PC-9 (cell line): ENCODE measurements around the gene FAM53A. TPM values are rescaled to one million over a fixed set of nuclear protein-coding genes. Genes with fewer than 3 reads are reported as not detected.

Experiments used
- BruUV-seq: library from RNA; stranded (reverse); fragments of 400-500 nt; replicated peaks from 2 replicates; lab custom pipeline; 2021; lab: Mats Ljungman, UMichigan
- CTCF ChIA-PET: fragments of 300-600 bp; sonication (Branson Sonifier 250); formaldehyde crosslinking; loops from one replicate; lab custom pipeline; 2022; ENCODE audit warnings: antibody characterized with exemption; lab: Charles Lee
- POLR2A ChIA-PET: fragments of 300-600 bp; sonication (Branson Sonifier 250); formaldehyde crosslinking; loops from one replicate; lab custom pipeline; 2022; ENCODE audit warnings: antibody characterized with exemption; ENCODE audit not compliant: unreplicated experiment; lab: Charles Lee
- DNase-seq, 2 experiments: peaks; one replicate each; pipeline versions ENCODE4 v3.0.0 to v3.0.0-alpha.2; 2015 to 2022; ENCODE audit warnings: mixed read lengths in 1 of 2
- H2AFZ ChIP-seq: fragments of 200-600 bp; sonication (generic); 2 replicates; pipeline ENCODE4 v1.8.1; 2017; ENCODE audit warnings: antibody characterized with exemption
- H3F3A ChIP-seq: fragments of 200-600 bp; sonication (generic); 2 replicates; pipeline ENCODE4 v1.8.1; 2017; ENCODE audit warnings: antibody characterized with exemption, mild to moderate bottlenecking, low read depth; ENCODE audit not compliant: insufficient read depth
- H3K27ac ChIP-seq: fragments of 200-600 bp; sonication (generic); 2 replicates; pipeline ENCODE4 v1.6.1; 2016; ENCODE audit warnings: mixed run types
- H3K27me3 ChIP-seq: fragments of 200-600 bp; sonication (generic); 2 replicates; pipeline ENCODE4 v1.6.1; 2016; ENCODE audit warnings: low read depth, mixed run types; ENCODE audit not compliant: insufficient read depth
- H3K36me3 ChIP-seq: fragments of 200-600 bp; sonication (generic); 2 replicates; pipeline ENCODE4 v1.6.1; 2016; ENCODE audit warnings: low read depth, mixed run types
- H3K4me1 ChIP-seq: fragments of 200-600 bp; sonication (generic); replicated peaks from 2 replicates; pipeline ENCODE4 v1.6.1; 2016; ENCODE audit warnings: mixed run types; ENCODE audit not compliant: insufficient read depth
- H3K4me2 ChIP-seq: fragments of 200-600 bp; sonication (generic); 2 replicates; pipeline ENCODE4 v1.6.1; 2017; ENCODE audit warnings: mixed run types
- H3K4me3 ChIP-seq: fragments of 200-600 bp; sonication (generic); 2 replicates; pipeline ENCODE4 v1.6.1; 2016; ENCODE audit warnings: mixed run types
- H3K79me2 ChIP-seq: fragments of 200-600 bp; sonication (generic); 2 replicates; pipeline ENCODE4 v1.6.1; 2017; ENCODE audit warnings: low read depth, mixed run types
- H3K9me2 ChIP-seq: fragments of 200-600 bp; sonication (generic); 2 replicates; pipeline ENCODE4 v1.8.1; 2017; ENCODE audit warnings: mild to moderate bottlenecking; ENCODE audit not compliant: insufficient read depth
- H3K9me3 ChIP-seq: fragments of 200-600 bp; sonication (generic); 2 replicates; pipeline ENCODE4 v1.8.1; 2016; ENCODE audit warnings: low read depth; ENCODE audit not compliant: insufficient read depth
- H4K20me1 ChIP-seq: fragments of 200-600 bp; sonication (generic); 2 replicates; pipeline ENCODE4 v1.8.1; 2017; ENCODE audit not compliant: insufficient read depth
- EZH2 ChIP-seq: fragments of 200-600 bp; sonication (generic); IDR thresholded peaks from 2 replicates; pipeline ENCODE4 v1.8.0; 2017; ENCODE audit warnings: antibody characterized with exemption, low read depth
- intact Hi-C: fragments of 100-400 bp; cut with micrococcal nuclease; formaldehyde crosslinking; loops from one replicate; pipeline ENCODE4 v1.10.0; 2022; ENCODE audit not compliant: unreplicated experiment
- total RNA-seq: library from RNA; stranded (reverse); gene quantifications from 2 replicates; pipeline ENCODE4 v1.2.3, GENCODE V29; 2021
- TF ChIP-seq, protein P1 (sequence below): fragments of 200-600 bp; sonication (generic); conservative IDR thresholded peaks from 2 replicates; pipeline ENCODE4 v1.6.1; 2017; ENCODE audit warnings: mixed run types, antibody characterized with exemption, mild to moderate bottlenecking, moderate library complexity

The FAM53A gene
- total RNA-seq, 1 experiment from 2014 or later, result 4.0 TPM

DNA sequence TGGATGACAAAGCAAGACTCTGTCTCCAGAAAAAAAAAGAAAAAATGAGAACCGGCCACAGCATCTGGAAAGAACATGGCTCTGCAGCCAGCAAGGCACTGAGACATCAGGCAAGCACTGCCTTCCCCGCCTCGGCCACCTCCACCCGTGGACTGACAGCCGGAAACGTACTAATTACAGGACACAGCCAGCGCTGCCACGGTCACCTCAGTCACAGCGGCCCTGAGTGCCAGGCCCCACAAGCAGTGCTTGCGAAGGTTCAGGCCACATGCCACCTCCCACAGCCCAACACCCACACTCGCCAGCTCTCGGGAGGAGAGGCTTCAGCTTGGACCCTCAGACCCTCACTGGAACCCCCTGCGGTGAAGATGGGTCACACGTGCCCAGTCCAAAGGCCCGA is 16.8 kb downstream of the FAM53A start:
- H4K20me1 ChIP-seq, result no peaks in the 10 kb centered on the region
- H3K27me3 ChIP-seq, result no peaks in the 10 kb centered on the region
- H3K9me3 ChIP-seq, result no peaks in the 10 kb centered on the region
- intact Hi-C loops, result no loop called here
- no peak overlapping the region for H3K4me2 ChIP-seq
- no TSS peak for BruUV-seq
- DNase-seq, result no peak
- no peaks in the 10 kb centered on the region for H3F3A ChIP-seq
- no peaks in the 10 kb centered on the region for H3K4me1 ChIP-seq
- no peak overlapping the region for H2AFZ ChIP-seq
- H3K27ac ChIP-seq, result no peak overlapping the region
- no peaks in the 10 kb centered on the region for H3K79me2 ChIP-seq
- CTCF ChIA-PET, result no interaction called here
- no peaks in the 10 kb centered on the region for H3K36me3 ChIP-seq
- POLR2A ChIA-PET, result no interaction called here
- TF ChIP-seq, protein P1, sequence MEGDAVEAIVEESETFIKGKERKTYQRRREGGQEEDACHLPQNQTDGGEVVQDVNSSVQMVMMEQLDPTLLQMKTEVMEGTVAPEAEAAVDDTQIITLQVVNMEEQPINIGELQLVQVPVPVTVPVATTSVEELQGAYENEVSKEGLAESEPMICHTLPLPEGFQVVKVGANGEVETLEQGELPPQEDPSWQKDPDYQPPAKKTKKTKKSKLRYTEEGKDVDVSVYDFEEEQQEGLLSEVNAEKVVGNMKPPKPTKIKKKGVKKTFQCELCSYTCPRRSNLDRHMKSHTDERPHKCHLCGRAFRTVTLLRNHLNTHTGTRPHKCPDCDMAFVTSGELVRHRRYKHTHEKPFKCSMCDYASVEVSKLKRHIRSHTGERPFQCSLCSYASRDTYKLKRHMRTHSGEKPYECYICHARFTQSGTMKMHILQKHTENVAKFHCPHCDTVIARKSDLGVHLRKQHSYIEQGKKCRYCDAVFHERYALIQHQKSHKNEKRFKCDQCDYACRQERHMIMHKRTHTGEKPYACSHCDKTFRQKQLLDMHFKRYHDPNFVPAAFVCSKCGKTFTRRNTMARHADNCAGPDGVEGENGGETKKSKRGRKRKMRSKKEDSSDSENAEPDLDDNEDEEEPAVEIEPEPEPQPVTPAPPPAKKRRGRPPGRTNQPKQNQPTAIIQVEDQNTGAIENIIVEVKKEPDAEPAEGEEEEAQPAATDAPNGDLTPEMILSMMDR, result no peak
- no peaks in the 10 kb centered on the region for H3K9me2 ChIP-seq
- no peak overlapping the region for H3K4me3 ChIP-seq

DNA sequence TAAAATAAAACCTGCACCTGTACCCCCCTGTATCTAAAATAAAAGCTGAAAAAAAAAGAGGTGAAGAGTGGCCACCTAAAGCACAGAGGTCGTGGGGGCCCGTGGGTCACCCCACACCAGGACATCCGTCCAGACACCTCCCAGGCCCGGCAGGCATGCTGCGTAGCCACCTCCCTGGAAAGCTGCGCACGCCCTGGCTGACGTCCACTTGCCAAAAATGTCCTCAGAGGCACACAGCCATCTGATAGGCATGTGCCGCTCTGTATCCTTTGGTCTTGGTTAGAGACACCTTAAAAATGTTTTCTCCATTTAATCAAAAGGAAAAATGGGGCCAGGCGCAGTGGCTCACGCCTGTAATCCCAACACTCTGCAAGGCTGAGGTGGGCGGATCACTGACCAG is 17.7 kb downstream of the FAM53A start:
- POLR2A ChIA-PET, result no interaction called here
- Histone ChIP-seq H3K36me3 (no peaks in the 10 kb centered on the region), H3K9me2 (no peaks in the 10 kb centered on the region), H4K20me1 (no peaks in the 10 kb centered on the region), H3K4me3 (no peak overlapping the region), H2AFZ (no peak overlapping the region), H3K9me3 (no peaks in the 10 kb centered on the region), H3K27me3 (no peaks in the 10 kb centered on the region), H3K4me2 (no peak overlapping the region), H3K4me1 (no peaks in the 10 kb centered on the region), H3F3A (no peaks in the 10 kb centered on the region), H3K79me2 (no peaks in the 10 kb centered on the region), H3K27ac (no peak overlapping the region)
- DNase-seq, result no peak
- no TSS peak for BruUV-seq
- CTCF ChIA-PET, result no interaction called here
- intact Hi-C loops, result no loop called here
- no peak for TF ChIP-seq EZH2
- TF ChIP-seq, protein P1, result no peak

DNA sequence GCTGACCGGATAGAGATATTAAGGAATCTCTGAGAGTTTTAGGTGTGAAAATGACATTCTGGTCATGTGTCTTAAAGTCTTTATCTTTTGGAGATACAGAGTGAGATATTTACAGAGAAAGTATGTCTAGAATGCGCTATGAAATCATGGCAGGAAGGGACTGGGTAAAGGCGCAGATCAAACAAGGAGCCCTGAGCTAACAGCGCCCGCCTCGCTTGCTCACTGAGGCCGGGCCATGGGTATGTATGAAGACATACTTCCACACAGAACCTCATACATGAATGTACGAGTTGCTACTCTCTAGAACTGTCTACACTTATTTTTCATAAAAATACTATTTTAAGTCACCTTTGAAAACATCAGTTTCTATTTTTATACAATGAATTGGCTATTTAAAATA is 20.0 kb downstream of the FAM53A start:
- H2AFZ ChIP-seq, result no peak overlapping the region
- H3K27ac ChIP-seq, result no peak overlapping the region
- H3K79me2 ChIP-seq, result no peaks in the 10 kb centered on the region
- no peaks in the 10 kb centered on the region for H3K9me3 ChIP-seq
- no peaks in the 10 kb centered on the region for H3K9me2 ChIP-seq
- no TSS peak for BruUV-seq
- intact Hi-C loops, result no loop called here
- ChIA-PET POLR2A (interaction anchor here (0.6 kb wide), 1 partner anchor 459 kb away, joined by 5 read pairs; no protein-coding TSS in a partner anchor), CTCF (no interaction called here)
- H3K4me3 ChIP-seq, result no peak overlapping the region
- H4K20me1 ChIP-seq, result no peaks in the 10 kb centered on the region
- H3K4me2 ChIP-seq, result no peak overlapping the region
- no peaks in the 10 kb centered on the region for H3K27me3 ChIP-seq
- H3F3A ChIP-seq, result no peaks in the 10 kb centered on the region
- no peak for TF ChIP-seq EZH2
- TF ChIP-seq, protein P1, result no peak
- H3K36me3 ChIP-seq, result no peaks in the 10 kb centered on the region
- no peaks in the 10 kb centered on the region for H3K4me1 ChIP-seq
- DNase-seq, result no peak
